ENCODE results near the gene IKZF1.

IKZF1 gene

DNA sequence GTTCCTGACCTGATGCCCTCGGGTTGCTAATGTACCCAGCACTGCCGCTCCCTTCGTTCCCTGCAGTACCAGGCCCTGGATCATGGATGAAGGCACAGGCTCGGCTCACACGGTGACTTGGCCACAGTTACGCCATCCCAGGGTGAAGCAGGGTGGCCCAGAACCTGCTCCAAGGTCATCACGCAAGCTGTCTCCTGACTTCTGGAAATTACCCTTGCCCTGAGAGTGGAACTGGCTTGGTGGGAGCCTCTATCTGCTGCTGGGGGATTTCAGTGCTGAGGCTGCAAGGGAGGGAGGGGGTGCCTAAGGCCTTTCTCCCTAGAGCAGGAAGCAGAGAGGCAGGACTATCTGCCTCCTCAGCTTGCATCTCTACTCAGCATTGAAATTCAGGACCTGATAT, 109.0 kb downstream of the IKZF1 start:
- DNase-seq (ENCODE audit: insufficient read length, low spot score): no peak
- TF ChIP-seq CTCF (IDR thresholded peaks at IDR 0.05; ENCODE audit: insufficient read depth, missing control alignments): no peak
- no peak for FAIRE-seq

- DNase-seq (ENCODE audit: insufficient read length, low spot score) (no peak), FAIRE-seq (no peak)
- TF ChIP-seq CTCF (IDR thresholded peaks at IDR 0.05; ENCODE audit: insufficient read depth, missing control alignments): no peak
Observed at GRCh38 chr7:50415844-50416364, 111.4 kb downstream of the IKZF1 start.

- FAIRE-seq (no peak), DNase-seq (ENCODE audit: insufficient read length, low spot score) (no peak)
- no peak for TF ChIP-seq CTCF (IDR thresholded peaks at IDR 0.05; ENCODE audit: insufficient read depth, missing control alignments)
Observed at GRCh38 chr7:50416527-50417182, 112.1 kb downstream of the IKZF1 start.

GRCh38 chr7:50418086-50418515, 113.6 kb downstream of the IKZF1 start:
- TF ChIP-seq CTCF (IDR thresholded peaks at IDR 0.05; ENCODE audit: insufficient read depth, missing control alignments): peak; percentile 88
- no peak for FAIRE-seq
- DNase-seq (ENCODE audit: insufficient read length, low spot score): no peak

DNA sequence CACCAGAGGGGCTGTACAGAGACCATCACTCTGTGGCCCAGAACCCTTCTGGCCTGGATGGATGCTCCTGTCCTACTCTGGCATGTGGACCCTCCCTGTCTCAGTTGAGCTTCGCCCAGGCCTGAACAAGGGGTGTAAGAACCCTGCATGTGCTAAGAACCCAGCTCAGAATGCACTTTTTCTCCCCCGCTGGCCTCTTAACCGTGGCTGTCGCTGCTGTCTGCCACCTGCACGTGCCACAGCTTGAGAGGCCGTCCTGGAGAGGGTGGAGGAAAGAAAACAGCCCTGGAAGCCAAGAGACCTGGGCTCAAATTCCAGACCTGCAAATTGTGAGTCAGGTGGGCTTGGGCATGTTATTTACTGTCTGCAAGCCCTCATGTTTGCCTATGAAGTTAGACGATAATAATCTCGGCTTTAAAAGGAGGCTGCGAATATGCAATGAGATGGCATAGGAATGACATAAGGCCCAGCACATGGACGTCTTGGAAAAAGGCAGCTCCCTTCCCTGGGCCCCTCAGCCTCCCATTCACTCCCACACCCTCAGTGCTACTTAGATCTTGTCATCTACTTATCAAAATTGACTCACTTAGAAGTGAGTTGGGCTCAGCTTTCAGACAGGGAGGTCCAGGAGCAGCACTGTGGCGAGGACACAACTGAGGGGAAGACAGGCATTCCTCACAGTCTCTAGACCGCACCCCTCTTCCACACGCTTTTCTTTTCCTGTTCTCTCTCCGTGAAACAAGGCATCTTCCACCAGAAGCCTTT, 114.2 kb downstream of the IKZF1 start:
- no peak for FAIRE-seq
- DNase-seq (ENCODE audit: insufficient read length, low spot score): no peak
- no peak for TF ChIP-seq CTCF (IDR thresholded peaks at IDR 0.05; ENCODE audit: insufficient read depth, missing control alignments)

DNA sequence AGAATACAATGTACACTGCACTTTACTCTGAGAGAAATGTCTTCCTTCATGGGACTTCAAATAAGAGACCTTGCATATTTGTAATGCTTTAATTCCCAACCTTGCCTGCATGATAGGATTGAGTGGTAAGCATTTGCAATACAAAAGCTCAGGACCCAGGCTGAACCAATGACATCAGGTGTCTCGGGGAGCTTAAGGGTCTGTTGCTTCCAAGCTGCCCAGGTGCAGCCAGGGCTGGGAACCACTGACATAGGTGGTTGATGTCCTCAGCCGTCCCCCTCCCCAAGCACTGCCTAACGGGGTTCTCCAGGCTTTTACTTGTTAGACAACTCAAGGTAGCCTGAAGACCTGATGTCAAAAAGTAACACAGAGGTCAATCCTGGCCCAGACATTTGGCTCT, 116.5 kb downstream of the IKZF1 start:
- FAIRE-seq (no peak), DNase-seq (ENCODE audit: insufficient read length, low spot score) (no peak)
- TF ChIP-seq CTCF (IDR thresholded peaks at IDR 0.05; ENCODE audit: insufficient read depth, missing control alignments): no peak

DNA sequence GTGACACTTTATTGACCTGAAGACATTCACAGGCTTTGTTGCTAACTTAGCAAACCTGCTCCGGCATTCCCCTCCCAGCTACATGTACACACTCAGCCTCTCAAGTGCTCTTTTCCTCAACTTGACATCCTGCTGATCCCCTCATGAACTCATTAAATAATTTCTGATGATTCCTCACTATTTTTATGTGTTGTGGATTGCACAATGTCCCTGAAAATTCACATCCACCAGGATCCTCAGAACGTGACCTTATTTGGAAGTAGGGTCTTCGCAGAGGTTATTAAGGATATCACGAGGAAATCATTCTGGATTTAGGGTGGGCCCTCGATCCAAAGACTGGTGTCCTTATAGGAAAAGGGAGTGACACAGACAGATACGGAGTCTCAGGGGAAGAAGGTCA, 118.3 kb downstream of the IKZF1 start:
- no peak for TF ChIP-seq CTCF (IDR thresholded peaks at IDR 0.05; ENCODE audit: insufficient read depth, missing control alignments)
- DNase-seq (ENCODE audit: insufficient read length, low spot score) (no peak), FAIRE-seq (no peak)

All from D721Med (cell line).